Measurements from ENCODE around the gene IRF9. TPM values are rescaled to one million over a fixed set of nuclear protein-coding genes. Genes with fewer than 3 reads are reported as not detected.

Gene IRF9
- total and polyA plus RNA-seq, 2 donors from 2014 or later: 88.9 to 141 TPM

GRCh38 chr14:24116128-24116814 lies 44.8 kb upstream of the IRF9 start:
- DNase-seq (peak in 2 of 5 donors; percentile 17 to 24), FAIRE-seq (no peak)
- H3K27me3 ChIP-seq (ENCODE audit: control insufficient read depth, insufficient read depth, low read length): no peaks in the 10 kb centered on the region
- TF ChIP-seq CTCF (IDR thresholded peaks at IDR 0.05; ENCODE audit: borderline replicate concordance, extremely low read depth, insufficient read depth): no peak
- H3K9me3 ChIP-seq (ENCODE audit: control insufficient read depth in 2 of 3, insufficient read depth in 1 of 3, low read length in 3 of 3): no peaks in the 10 kb centered on the region
- peak overlapping the region in 2 of 3 donors; percentile 2 to 65 for H3K9ac ChIP-seq (ENCODE audit: low read length in 3 of 3)
- H3K4me1 ChIP-seq (ENCODE audit: control insufficient read depth in 2 of 3, insufficient read depth in 2 of 3, low read depth in 1 of 3, low read length in 3 of 3): peaks cover 0 to 20% (median 10%) of the 10 kb centered on the region in 3 donors
- H3K36me3 ChIP-seq (ENCODE audit: control insufficient read depth in 2 of 3, insufficient read depth in 3 of 3, low read length in 3 of 3): peaks cover 9 to 36% (median 25%) of the 10 kb centered on the region in 3 donors
- H3K27ac ChIP-seq (ENCODE audit: low read depth in 2 of 2, low read length in 2 of 2): no peak overlapping the region
- H3K4me3 ChIP-seq (ENCODE audit: low read length in 3 of 3): peak overlapping the region; percentile 8 to 93 (median 73)
- intact Hi-C loops (cut with DNase I): no loop called here

- H3K9ac ChIP-seq (ENCODE audit: low read length in 3 of 3): no peak overlapping the region
- no peaks in the 10 kb centered on the region for H3K27me3 ChIP-seq (ENCODE audit: control insufficient read depth, insufficient read depth, low read length)
- H3K4me1 ChIP-seq (ENCODE audit: control insufficient read depth in 2 of 3, insufficient read depth in 2 of 3, low read depth in 1 of 3, low read length in 3 of 3): peaks cover 0 to 20% (median 10%) of the 10 kb centered on the region in 3 donors
- no peaks in the 10 kb centered on the region for H3K9me3 ChIP-seq (ENCODE audit: control insufficient read depth in 2 of 3, insufficient read depth in 1 of 3, low read length in 3 of 3)
- no peak overlapping the region for H3K27ac ChIP-seq (ENCODE audit: low read depth in 2 of 2, low read length in 2 of 2)
- H3K36me3 ChIP-seq (ENCODE audit: control insufficient read depth in 2 of 3, insufficient read depth in 3 of 3, low read length in 3 of 3): peaks cover 9 to 43% (median 31%) of the 10 kb centered on the region in 3 donors
- TF ChIP-seq CTCF (IDR thresholded peaks at IDR 0.05; ENCODE audit: borderline replicate concordance, extremely low read depth, insufficient read depth): no peak
- DNase-seq (peak in 1 of 5 donors; percentile 61), FAIRE-seq (no peak)
- intact Hi-C loops (cut with DNase I): no loop called here
- no peak overlapping the region for H3K4me3 ChIP-seq (ENCODE audit: low read length in 3 of 3)
Observed at GRCh38 chr14:24117179-24117578, 43.9 kb upstream of the IRF9 start.

- intact Hi-C loops (cut with DNase I): no loop called here
- no peak for TF ChIP-seq CTCF (IDR thresholded peaks at IDR 0.05; ENCODE audit: borderline replicate concordance, extremely low read depth, insufficient read depth)
- H3K4me1 ChIP-seq (ENCODE audit: control insufficient read depth in 2 of 3, insufficient read depth in 2 of 3, low read depth in 1 of 3, low read length in 3 of 3): peaks cover 0 to 18% (median 10%) of the 10 kb centered on the region in 3 donors
- H3K27ac ChIP-seq (ENCODE audit: low read depth in 2 of 2, low read length in 2 of 2): no peak overlapping the region
- DNase-seq (no peak), FAIRE-seq (no peak)
- H3K9ac ChIP-seq (ENCODE audit: low read length in 3 of 3): no peak overlapping the region
- H3K4me3 ChIP-seq (ENCODE audit: low read length in 3 of 3): no peak overlapping the region
- no peaks in the 10 kb centered on the region for H3K27me3 ChIP-seq (ENCODE audit: control insufficient read depth, insufficient read depth, low read length)
- H3K36me3 ChIP-seq (ENCODE audit: control insufficient read depth in 2 of 3, insufficient read depth in 3 of 3, low read length in 3 of 3): peaks cover 9 to 59% (median 44%) of the 10 kb centered on the region in 3 donors
- no peaks in the 10 kb centered on the region for H3K9me3 ChIP-seq (ENCODE audit: control insufficient read depth in 2 of 3, insufficient read depth in 1 of 3, low read length in 3 of 3)
Observed at GRCh38 chr14:24119691-24120090, 41.4 kb upstream of the IRF9 start.
